Keratinocyte (primary cell): ENCODE results near the gene ACYP2. TPM values are rescaled to one million over a fixed set of nuclear protein-coding genes. Genes with fewer than 3 reads are reported as not detected.

Experiments
- DNase-seq: peaks from one replicate; pipeline ENCODE4 v3.0.0-alpha.2; 2011; ENCODE audit warnings: low read depth, missing footprints, low spot score
- FAIRE-seq: peaks from 2 replicates; lab custom pipeline; 2011; peaks lifted over from hg19 to GRCh38; lab: Jason Lieb, UNC
- H2AFZ ChIP-seq: 2 replicates; pipeline ENCODE4 v1.6.0; 2012; ENCODE audit warnings: low read length, control low read depth, inconsistent platforms; ENCODE audit not compliant: control insufficient read depth
- H3K27ac ChIP-seq: 2 replicates; pipeline ENCODE4 v1.5.1; 2011; ENCODE audit warnings: low read length; ENCODE audit not compliant: control insufficient read depth, insufficient read depth
- H3K27me3 ChIP-seq: 3 replicates; pipeline ENCODE4 v1.6.0; 2011; ENCODE audit warnings: low read length; ENCODE audit not compliant: control insufficient read depth, insufficient read depth; ENCODE audit errors: extremely low read depth
- H3K36me3 ChIP-seq, 2 experiments: 2 replicates in 1 of 2; 3 replicates in 1 of 2; pipeline ENCODE4 v1.5.1; 2011; ENCODE audit warnings: low read length in 2 of 2, mild to moderate bottlenecking in 1 of 2; ENCODE audit not compliant: control insufficient read depth in 2 of 2, insufficient read depth in 2 of 2; ENCODE audit errors: extremely low read depth in 1 of 2
- H3K4me1 ChIP-seq: 3 replicates; pipeline ENCODE4 v1.5.1; 2011; ENCODE audit warnings: low read length; ENCODE audit not compliant: control insufficient read depth, insufficient read depth; ENCODE audit errors: extremely low read depth
- H3K4me2 ChIP-seq: 3 replicates; pipeline ENCODE4 v1.6.0; 2011; ENCODE audit warnings: low read depth, low read length; ENCODE audit not compliant: control insufficient read depth, insufficient read depth; ENCODE audit errors: extremely low read depth
- H3K4me3 ChIP-seq, 3 experiments: fragments of 200-600 bp in 1 of 3; sonication (generic) in 1 of 3; 2 replicates in 2 of 3; 3 replicates in 1 of 3; pipeline ENCODE4 v1.5.1; 2011 to 2016; ENCODE audit warnings: low read length in 3 of 3, mild to moderate bottlenecking in 3 of 3, control low read depth in 2 of 3, inconsistent platforms in 1 of 3, low read depth in 1 of 3, mixed read lengths in 1 of 3, mixed run types in 1 of 3, moderate library complexity in 1 of 3; ENCODE audit not compliant: control insufficient read depth in 2 of 3, insufficient read depth in 2 of 3; ENCODE audit errors: extremely low read depth in 1 of 3
- H3K79me2 ChIP-seq: 2 replicates; pipeline ENCODE4 v1.6.0; 2012; ENCODE audit warnings: low read length; ENCODE audit not compliant: control insufficient read depth, insufficient read depth
- H3K9ac ChIP-seq: 3 replicates; pipeline ENCODE4 v1.6.0; 2011; ENCODE audit warnings: low read length; ENCODE audit not compliant: control insufficient read depth, insufficient read depth; ENCODE audit errors: extremely low read depth
- H3K9me1 ChIP-seq: 3 replicates; pipeline ENCODE4 v1.6.0; 2011; ENCODE audit warnings: low read length; ENCODE audit not compliant: control insufficient read depth, insufficient read depth; ENCODE audit errors: extremely low read depth
- H3K9me3 ChIP-seq: 2 replicates; pipeline ENCODE4 v1.5.1; 2012; ENCODE audit warnings: low read depth, low read length; ENCODE audit not compliant: control insufficient read depth
- H4K20me1 ChIP-seq: 3 replicates; pipeline ENCODE4 v1.6.0; 2011; ENCODE audit warnings: low read length; ENCODE audit not compliant: control insufficient read depth, insufficient read depth; ENCODE audit errors: extremely low read depth
- EZH2 ChIP-seq: IDR thresholded peaks from one replicate; pipeline ENCODE4 v1.6.1; 2012; ENCODE audit warnings: inconsistent platforms, mild to moderate bottlenecking, low read length, moderate library complexity
- dilution Hi-C: fragments of 300-500 bp; cut with MboI; formaldehyde crosslinking; loops from one replicate; pipeline ENCODE4 v1.7.0; 2020; ENCODE audit warnings: low sequenced_read_pairs; ENCODE audit not compliant: extremely low pct_ligation_motif_present
- polyA plus RNA-seq, 5 experiments: library from polyadenylated mRNA; depleted of rRNA in 3 of 5; stranded (reverse) in 3 of 5; stranded (forward) in 1 of 5; unstranded in 1 of 5; fragments of >200 nt; gene quantifications; 1 replicate in 1 of 5; 2 replicates in 3 of 5; 3 replicates in 1 of 5; pipeline versions ENCODE4 v1.2.1 to v1.2.3, GENCODE V29; 2011 to 2012; ENCODE audit warnings: missing spikeins in 2 of 5, low read depth in 1 of 5, low replicate concordance in 1 of 5
- TF ChIP-seq, protein P1 (sequence below), 3 experiments: IDR thresholded peaks in 1 of 3; conservative IDR thresholded peaks in 1 of 3; optimal IDR thresholded peaks in 1 of 3; 2 replicates in 2 of 3; 3 replicates in 1 of 3; pipeline versions ENCODE3 to v1.5.1; 2011; ENCODE audit warnings: low read length in 3 of 3, mild to moderate bottlenecking in 3 of 3, moderate library complexity in 2 of 3, control low read depth in 1 of 3, inconsistent platforms in 1 of 3; ENCODE audit not compliant: insufficient read depth in 2 of 3; ENCODE audit errors: extremely low read depth in 1 of 3

The ACYP2 gene
- polyA plus RNA-seq, 1 donor (not counting 4 experiments of a cell fraction or from before 2014, with no cell fraction given): 8.7 TPM

DNA sequence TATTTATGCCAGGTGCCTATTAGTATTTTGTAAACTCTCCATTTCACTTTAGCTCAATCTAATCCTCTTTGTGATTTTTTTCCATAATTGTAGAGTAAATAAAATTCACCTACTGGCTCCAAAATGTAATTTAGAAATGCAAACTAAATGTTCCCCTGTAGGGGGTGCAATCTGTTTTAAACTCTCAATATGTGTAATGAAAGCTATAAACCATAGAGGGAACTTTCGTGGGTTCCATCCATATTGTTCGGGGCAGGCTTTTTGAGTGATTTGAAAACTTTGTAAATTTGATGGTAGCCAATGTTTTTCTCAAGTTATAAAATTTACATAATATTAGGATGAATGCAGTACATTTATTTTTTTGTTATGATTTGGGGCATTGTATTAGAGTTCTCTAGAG is 91.2 kb downstream of the ACYP2 start:
- H3K27ac ChIP-seq: no peak overlapping the region
- no peak overlapping the region for H3K4me2 ChIP-seq
- DNase-seq: no peak
- H4K20me1 ChIP-seq: no peaks in the 10 kb centered on the region
- H3K4me1 ChIP-seq: no peaks in the 10 kb centered on the region
- TF ChIP-seq EZH2: no peak
- TF ChIP-seq, protein P1, sequence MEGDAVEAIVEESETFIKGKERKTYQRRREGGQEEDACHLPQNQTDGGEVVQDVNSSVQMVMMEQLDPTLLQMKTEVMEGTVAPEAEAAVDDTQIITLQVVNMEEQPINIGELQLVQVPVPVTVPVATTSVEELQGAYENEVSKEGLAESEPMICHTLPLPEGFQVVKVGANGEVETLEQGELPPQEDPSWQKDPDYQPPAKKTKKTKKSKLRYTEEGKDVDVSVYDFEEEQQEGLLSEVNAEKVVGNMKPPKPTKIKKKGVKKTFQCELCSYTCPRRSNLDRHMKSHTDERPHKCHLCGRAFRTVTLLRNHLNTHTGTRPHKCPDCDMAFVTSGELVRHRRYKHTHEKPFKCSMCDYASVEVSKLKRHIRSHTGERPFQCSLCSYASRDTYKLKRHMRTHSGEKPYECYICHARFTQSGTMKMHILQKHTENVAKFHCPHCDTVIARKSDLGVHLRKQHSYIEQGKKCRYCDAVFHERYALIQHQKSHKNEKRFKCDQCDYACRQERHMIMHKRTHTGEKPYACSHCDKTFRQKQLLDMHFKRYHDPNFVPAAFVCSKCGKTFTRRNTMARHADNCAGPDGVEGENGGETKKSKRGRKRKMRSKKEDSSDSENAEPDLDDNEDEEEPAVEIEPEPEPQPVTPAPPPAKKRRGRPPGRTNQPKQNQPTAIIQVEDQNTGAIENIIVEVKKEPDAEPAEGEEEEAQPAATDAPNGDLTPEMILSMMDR (optimal IDR thresholded peaks at IDR 0.05 in 1 of 3, IDR thresholded peaks at IDR 0.05 in 1 of 3, conservative IDR thresholded peaks at IDR 0.05 in 1 of 3; ENCODE audit: extremely low read depth in 1 of 3, insufficient read depth in 2 of 3, low read length in 3 of 3): peak in 2 of 3 experiments; percentile 28 to 46
- no peaks in the 10 kb centered on the region for H3K27me3 ChIP-seq
- no peaks in the 10 kb centered on the region for H3K36me3 ChIP-seq
- H2AFZ ChIP-seq: no peak overlapping the region
- no peak for FAIRE-seq
- dilution Hi-C loops: no loop called here
- no peak overlapping the region for H3K9ac ChIP-seq
- no peaks in the 10 kb centered on the region for H3K9me1 ChIP-seq
- no peaks in the 10 kb centered on the region for H3K9me3 ChIP-seq
- no peaks in the 10 kb centered on the region for H3K79me2 ChIP-seq
- H3K4me3 ChIP-seq: no peak overlapping the region

DNA sequence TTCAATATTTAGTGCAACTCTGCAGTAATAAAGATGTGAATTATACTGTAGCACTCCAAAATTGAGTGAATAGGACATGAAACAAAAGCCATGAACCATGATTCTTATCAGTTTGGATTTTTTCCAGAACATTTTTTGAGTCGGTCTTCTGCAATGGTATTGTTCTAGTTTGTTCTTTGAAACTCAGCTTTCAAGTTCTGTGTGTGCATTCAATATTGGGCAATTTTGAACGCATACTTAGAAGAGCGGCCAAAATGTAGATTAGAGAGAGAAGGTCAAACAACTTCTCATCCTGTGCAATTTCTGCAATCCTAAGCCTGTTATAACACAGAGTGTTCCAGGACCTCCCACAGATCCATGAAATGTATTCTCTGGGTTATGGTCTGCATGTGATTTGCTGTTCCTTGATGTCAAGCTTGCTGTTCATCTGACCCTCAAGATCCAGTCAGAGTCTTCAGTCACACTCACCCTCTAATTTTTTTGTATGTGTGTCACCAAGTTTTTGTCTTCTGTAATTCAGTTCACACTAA is 92.3 kb downstream of the ACYP2 start:
- FAIRE-seq: peak; percentile 5
- no peak overlapping the region for H2AFZ ChIP-seq
- DNase-seq: no peak
- dilution Hi-C loops: no loop called here
- no peaks in the 10 kb centered on the region for H3K9me1 ChIP-seq
- no peak overlapping the region for H3K4me2 ChIP-seq
- no peaks in the 10 kb centered on the region for H4K20me1 ChIP-seq
- TF ChIP-seq, protein P1 (optimal IDR thresholded peaks at IDR 0.05 in 1 of 3, IDR thresholded peaks at IDR 0.05 in 1 of 3, conservative IDR thresholded peaks at IDR 0.05 in 1 of 3; ENCODE audit: extremely low read depth in 1 of 3, insufficient read depth in 2 of 3, low read length in 3 of 3): no peak
- TF ChIP-seq EZH2: no peak
- no peak overlapping the region for H3K27ac ChIP-seq
- H3K36me3 ChIP-seq: no peaks in the 10 kb centered on the region
- no peaks in the 10 kb centered on the region for H3K9me3 ChIP-seq
- H3K4me1 ChIP-seq: no peaks in the 10 kb centered on the region
- no peak overlapping the region for H3K4me3 ChIP-seq
- H3K27me3 ChIP-seq: no peaks in the 10 kb centered on the region
- no peaks in the 10 kb centered on the region for H3K79me2 ChIP-seq
- no peak overlapping the region for H3K9ac ChIP-seq
